Stomach smooth muscle (tissue), 2 donors: Measurements from ENCODE around the gene SAMD14.

Experiments used
- H3K27ac ChIP-seq: one replicate; pipeline ENCODE4 v1.7.0; 2013; ENCODE audit warnings: mild to moderate bottlenecking, low read length, inconsistent platforms
- H3K27me3 ChIP-seq, 2 donors: one replicate each; pipeline ENCODE4 v1.7.0; 2013; ENCODE audit warnings: low read length in 2 of 2; ENCODE audit not compliant: insufficient read depth in 2 of 2, control insufficient read depth in 1 of 2
- H3K36me3 ChIP-seq, 2 donors: one replicate each; pipeline ENCODE4 v1.7.0; 2013; ENCODE audit warnings: low read length in 2 of 2; ENCODE audit not compliant: control insufficient read depth in 2 of 2, insufficient read depth in 2 of 2
- H3K4me1 ChIP-seq: one replicate; pipeline ENCODE4 v1.7.0; 2013; ENCODE audit warnings: low read length; ENCODE audit not compliant: control insufficient read depth, insufficient read depth
- H3K4me3 ChIP-seq, 2 donors: one replicate each; pipeline ENCODE4 v1.7.0; 2013; ENCODE audit warnings: low read length in 2 of 2
- H3K9ac ChIP-seq, 2 donors: one replicate each; pipeline ENCODE4 v1.7.0; 2013; ENCODE audit warnings: low read length in 2 of 2, mild to moderate bottlenecking in 1 of 2
- H3K9me3 ChIP-seq, 2 donors: one replicate each; pipeline ENCODE4 v1.7.0; 2013; ENCODE audit warnings: low read length in 2 of 2; ENCODE audit not compliant: control insufficient read depth in 2 of 2
- donor health status: healthy.
- donor health status: Pancreatic carcinoma.

The SAMD14 gene

GRCh38 chr17:50117202-50118051 lies 12.5 kb downstream of the SAMD14 start:
- peaks cover 0 to 8% of the 10 kb centered on the region in 2 donors for H3K27me3 ChIP-seq
- peak overlapping the region in 1 of 2 donors; percentile 13 for H3K9ac ChIP-seq
- peak overlapping the region in 1 of 2 donors; percentile 55 for H3K4me3 ChIP-seq
- peaks cover 37% of the 10 kb centered on the region for H3K4me1 ChIP-seq
- H3K36me3 ChIP-seq: no peaks in the 10 kb centered on the region
- peak overlapping the region; percentile 49 for H3K27ac ChIP-seq
- no peaks in the 10 kb centered on the region for H3K9me3 ChIP-seq

DNA sequence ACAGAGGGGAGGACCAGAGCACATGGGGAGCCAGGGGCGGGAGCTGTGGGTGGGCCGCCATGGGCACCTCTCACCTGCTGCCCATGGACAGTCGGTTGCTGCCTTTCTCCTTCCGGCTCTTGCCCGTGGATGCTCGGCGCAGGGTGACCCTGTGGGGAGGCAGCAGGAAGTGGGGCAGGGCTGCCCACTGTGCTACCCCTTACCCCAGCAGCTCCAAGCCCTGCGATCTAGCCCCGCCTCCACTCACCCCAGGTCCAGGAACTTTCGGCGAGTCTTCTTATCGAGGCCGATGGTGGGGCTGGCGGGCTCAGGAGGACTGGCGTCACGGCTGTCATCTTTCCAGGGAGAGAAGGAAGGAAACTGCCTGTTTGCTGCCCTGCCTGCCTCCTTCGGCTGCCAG lies 14.2 kb downstream of the SAMD14 start:
- Histone ChIP-seq H3K36me3 (no peaks in the 10 kb centered on the region), H3K4me3 (no peak overlapping the region), H3K9ac (no peak overlapping the region), H3K27me3 (peaks cover 0 to 8% of the 10 kb centered on the region in 2 donors), H3K27ac (no peak overlapping the region), H3K4me1 (peaks cover 52% of the 10 kb centered on the region), H3K9me3 (no peaks in the 10 kb centered on the region)

- H3K27me3 ChIP-seq: peaks cover 0 to 8% of the 10 kb centered on the region in 2 donors
- H3K36me3 ChIP-seq: peaks cover 2 to 3% of the 10 kb centered on the region in 2 donors
- peaks cover 52% of the 10 kb centered on the region for H3K4me1 ChIP-seq
- peak overlapping the region in 1 of 2 donors; percentile 47 for H3K9ac ChIP-seq
- H3K9me3 ChIP-seq: no peaks in the 10 kb centered on the region
- no peak overlapping the region for H3K27ac ChIP-seq
- H3K4me3 ChIP-seq: no peak overlapping the region
Observed at GRCh38 chr17:50114849-50115357, 15.1 kb downstream of the SAMD14 start.

DNA sequence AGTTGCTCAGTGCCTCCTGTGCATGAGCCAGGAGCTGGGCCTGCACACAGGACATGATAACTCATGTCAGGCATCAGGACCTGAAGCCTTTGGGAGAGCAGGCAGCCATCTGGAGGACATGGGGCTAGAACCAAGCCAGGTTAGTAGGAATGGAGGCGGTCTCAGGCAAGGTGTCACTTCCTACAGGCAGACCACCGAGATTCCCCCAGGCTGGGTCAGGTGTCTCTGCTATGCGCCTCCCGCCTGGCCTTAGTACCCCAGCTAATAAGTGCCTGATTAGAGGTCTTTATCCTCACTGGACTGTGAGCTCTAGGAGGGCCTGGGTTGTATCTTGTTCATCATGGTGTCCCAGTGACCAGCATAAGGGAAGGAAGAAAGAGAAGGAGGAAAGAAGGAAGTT lies 15.6 kb downstream of the SAMD14 start:
- Histone ChIP-seq H3K9ac (peak overlapping the region in 1 of 2 donors; percentile 47), H3K4me3 (no peak overlapping the region), H3K36me3 (peaks cover 4% of the 10 kb centered on the region in 2 donors), H3K27ac (no peak overlapping the region), H3K27me3 (peaks cover 0 to 8% of the 10 kb centered on the region in 2 donors), H3K9me3 (no peaks in the 10 kb centered on the region), H3K4me1 (peaks cover 52% of the 10 kb centered on the region)

GRCh38 chr17:50113624-50114320 lies 16.2 kb downstream of the SAMD14 start:
- Histone ChIP-seq H3K36me3 (peaks cover 4 to 9% of the 10 kb centered on the region in 2 donors), H3K27me3 (peaks cover 0 to 8% of the 10 kb centered on the region in 2 donors), H3K27ac (peak overlapping the region; percentile 96), H3K9me3 (no peaks in the 10 kb centered on the region), H3K4me3 (no peak overlapping the region), H3K9ac (no peak overlapping the region), H3K4me1 (peaks cover 52% of the 10 kb centered on the region)

DNA sequence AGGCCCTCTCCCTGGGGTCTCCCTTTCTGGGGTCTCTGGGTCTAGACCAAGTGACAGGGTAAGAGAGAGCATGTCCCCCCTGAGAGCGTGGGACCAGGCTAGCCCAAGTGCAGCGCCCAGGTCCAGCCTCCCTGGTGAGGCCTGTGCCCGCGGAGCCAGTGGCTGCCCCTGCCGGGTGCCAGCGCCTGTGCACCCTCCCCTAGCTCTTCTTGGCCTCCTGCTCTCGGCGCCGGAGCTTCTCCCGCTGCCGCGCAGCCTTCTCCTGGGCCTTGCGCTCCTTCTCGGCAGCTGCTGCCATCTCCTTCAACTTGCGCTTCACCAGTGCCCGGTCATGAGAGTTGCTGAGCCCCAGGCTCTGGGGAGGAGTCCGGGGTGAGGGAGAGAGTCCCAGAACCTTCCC lies 17.3 kb downstream of the SAMD14 start:
- H3K9ac ChIP-seq: peak overlapping the region; percentile 31 to 71
- H3K9me3 ChIP-seq: no peaks in the 10 kb centered on the region
- H3K27ac ChIP-seq: peak overlapping the region; percentile 96
- H3K4me1 ChIP-seq: peaks cover 45% of the 10 kb centered on the region
- H3K4me3 ChIP-seq: no peak overlapping the region
- H3K36me3 ChIP-seq: peaks cover 8 to 18% of the 10 kb centered on the region in 2 donors
- peaks cover 0 to 8% of the 10 kb centered on the region in 2 donors for H3K27me3 ChIP-seq

GRCh38 chr17:50111673-50112655 lies 18.0 kb downstream of the SAMD14 start:
- H3K9me3 ChIP-seq: no peaks in the 10 kb centered on the region
- peaks cover 13 to 21% of the 10 kb centered on the region in 2 donors for H3K36me3 ChIP-seq
- H3K9ac ChIP-seq: peak overlapping the region; percentile 31 to 71
- peak overlapping the region; percentile 96 for H3K27ac ChIP-seq
- H3K4me1 ChIP-seq: peaks cover 40% of the 10 kb centered on the region
- peaks cover 0 to 8% of the 10 kb centered on the region in 2 donors for H3K27me3 ChIP-seq
- peak overlapping the region in 1 of 2 donors; percentile 8 for H3K4me3 ChIP-seq

DNA sequence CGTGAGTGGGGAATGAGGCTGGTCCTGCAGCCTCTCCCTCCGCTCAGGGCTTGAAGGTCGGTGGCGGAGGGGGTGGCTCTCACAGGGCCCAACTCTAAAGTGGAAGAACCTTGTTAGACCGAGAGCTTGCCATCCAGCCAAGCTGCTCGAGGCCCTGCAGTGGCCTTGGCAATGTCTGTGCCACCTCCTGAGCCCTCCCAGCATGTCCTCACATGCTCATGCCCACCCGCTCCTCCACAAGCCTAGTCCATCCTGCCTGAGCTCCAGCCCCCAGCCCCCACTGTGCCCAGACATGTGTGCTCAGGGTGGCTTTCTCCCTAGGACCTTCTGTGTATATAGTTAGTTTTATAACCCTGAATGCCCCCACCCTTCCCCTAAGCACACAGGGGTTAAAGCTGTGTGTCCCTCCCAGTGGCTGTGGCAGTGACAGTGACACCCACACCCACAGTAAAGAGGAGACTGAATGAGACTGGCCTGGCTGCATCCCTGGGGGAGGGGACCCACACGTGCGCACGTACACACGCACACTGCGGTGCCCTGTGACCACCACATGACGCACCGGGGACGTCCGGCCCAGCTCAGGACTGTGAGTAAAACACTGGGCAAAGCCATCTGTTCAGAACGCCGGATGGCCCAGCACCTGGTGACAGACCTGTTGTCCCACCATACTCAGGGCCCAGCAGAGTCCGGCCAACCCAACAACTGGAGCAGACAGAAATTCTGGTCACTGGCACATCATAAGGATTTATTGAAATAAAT lies 19.2 kb downstream of the SAMD14 start:
- Histone ChIP-seq H3K36me3 (peaks cover 23 to 29% of the 10 kb centered on the region in 2 donors), H3K9ac (peak overlapping the region in 1 of 2 donors; percentile 71), H3K4me1 (peaks cover 40% of the 10 kb centered on the region), H3K27ac (peak overlapping the region; percentile 96), H3K4me3 (peak overlapping the region in 1 of 2 donors; percentile 15), H3K27me3 (peaks cover 0 to under 1% of the 10 kb centered on the region in 2 donors), H3K9me3 (no peaks in the 10 kb centered on the region)

DNA sequence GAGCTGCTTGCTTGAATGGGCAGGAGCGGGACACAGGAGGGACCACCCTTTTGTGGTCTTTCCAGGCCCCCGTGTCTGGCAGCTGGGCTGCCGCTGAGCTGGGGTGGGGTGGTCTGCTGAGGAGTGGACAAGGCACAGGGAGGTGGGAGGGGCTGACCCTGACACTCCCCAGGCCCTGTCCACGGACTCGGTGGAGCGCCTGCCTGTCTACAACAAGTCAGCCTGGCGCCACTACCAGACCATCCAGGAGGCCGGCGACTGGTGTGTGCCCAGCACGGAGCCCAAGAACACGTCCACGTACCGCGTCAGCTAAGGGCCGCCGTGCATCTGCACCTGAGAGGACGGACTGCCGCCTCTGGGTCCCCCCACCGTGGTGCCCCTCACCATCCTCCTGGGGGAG lies 20.2 kb downstream of the SAMD14 start:
- Histone ChIP-seq H3K27me3 (no peaks in the 10 kb centered on the region), H3K4me3 (no peak overlapping the region), H3K9ac (no peak overlapping the region), H3K27ac (peak overlapping the region; percentile 96), H3K36me3 (peaks cover 28 to 37% of the 10 kb centered on the region in 2 donors), H3K4me1 (peaks cover 37% of the 10 kb centered on the region), H3K9me3 (no peaks in the 10 kb centered on the region)
